Astrocyte (in vitro differentiated cells and primary cell): ENCODE data around the gene KRT72.

ENCODE experiments used
- CTCF ChIP-seq: IDR thresholded peaks from 2 replicates; pipeline ENCODE4 v1.5.1; 2011; ENCODE audit warnings: low read depth, mild to moderate bottlenecking, inconsistent platforms, low read length, moderate library complexity; ENCODE audit not compliant: insufficient read depth
- EZH2 ChIP-seq: IDR thresholded peaks from 2 replicates; pipeline ENCODE4 v1.6.1; 2012; ENCODE audit warnings: mild to moderate bottlenecking, low read length, inconsistent platforms; ENCODE audit not compliant: insufficient read depth

GRCh38 chr12:52600941-52601481 is at the start of gene KRT72:
- no peak for TF ChIP-seq CTCF
- peak; percentile 69 for TF ChIP-seq EZH2
